ENCODE data around the gene SLC25A25. TPM values are rescaled to one million over a fixed set of nuclear protein-coding genes. Genes with fewer than 3 reads are reported as not detected.
A peak's percentile ranks its signal among the peaks of the same experiment; 100 is the strongest.

Gene SLC25A25
- total and polyA plus RNA-seq, 5 donors = 5.8 to 16.1 (median 6.7) TPM

DNA sequence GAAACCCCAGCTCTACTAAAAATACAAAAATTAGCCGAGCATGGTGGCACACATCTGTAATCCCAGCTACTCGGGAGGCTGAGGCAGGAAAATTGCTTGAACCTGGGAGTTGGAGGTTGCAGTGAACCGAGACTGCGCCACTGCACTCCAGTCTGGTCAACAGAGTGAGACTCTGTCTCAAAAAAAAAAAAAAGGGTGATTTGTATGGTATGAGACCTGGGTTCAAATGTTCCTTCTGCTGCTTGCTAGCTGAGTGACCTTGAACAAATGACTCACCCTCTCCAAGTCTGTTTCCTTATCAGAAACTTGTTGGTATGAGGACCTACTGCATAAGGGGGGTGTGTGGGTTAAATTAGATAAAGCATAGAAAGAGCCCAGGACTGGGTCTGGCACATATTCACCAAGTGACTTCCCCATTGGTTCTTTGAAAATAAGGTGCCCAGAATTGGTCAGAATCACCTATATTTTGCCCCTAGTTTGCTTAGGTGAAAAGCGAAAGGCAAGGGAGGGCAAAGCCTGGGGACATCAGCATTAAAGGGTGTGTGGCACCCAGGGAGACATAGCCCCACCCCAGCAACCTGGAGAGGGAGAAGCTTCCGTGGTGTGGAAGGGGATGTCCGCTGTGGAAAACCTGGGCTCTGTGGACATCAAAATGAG lies 9.9 kb downstream of the SLC25A25 start:
- Histone ChIP-seq H3K9me3 (ENCODE audit: control insufficient read depth, low read length) (no peaks in the 10 kb centered on the region), H3K4me3 (ENCODE audit: low read length) (no peak overlapping the region), H3K27ac (ENCODE audit: low read length) (no peak overlapping the region), H3K4me1 (ENCODE audit: control insufficient read depth, insufficient read depth, low read length) (peaks cover 5% of the 10 kb centered on the region), H3K27me3 (ENCODE audit: control insufficient read depth, insufficient read depth) (no peaks in the 10 kb centered on the region)
- DNase-seq = no peak
- no peak for ATAC-seq
- 93% methylated on average over 7 of the region's 7 CpGs for WGBS
- intact Hi-C loops (cut with DNase I) = no loop called here

DNA sequence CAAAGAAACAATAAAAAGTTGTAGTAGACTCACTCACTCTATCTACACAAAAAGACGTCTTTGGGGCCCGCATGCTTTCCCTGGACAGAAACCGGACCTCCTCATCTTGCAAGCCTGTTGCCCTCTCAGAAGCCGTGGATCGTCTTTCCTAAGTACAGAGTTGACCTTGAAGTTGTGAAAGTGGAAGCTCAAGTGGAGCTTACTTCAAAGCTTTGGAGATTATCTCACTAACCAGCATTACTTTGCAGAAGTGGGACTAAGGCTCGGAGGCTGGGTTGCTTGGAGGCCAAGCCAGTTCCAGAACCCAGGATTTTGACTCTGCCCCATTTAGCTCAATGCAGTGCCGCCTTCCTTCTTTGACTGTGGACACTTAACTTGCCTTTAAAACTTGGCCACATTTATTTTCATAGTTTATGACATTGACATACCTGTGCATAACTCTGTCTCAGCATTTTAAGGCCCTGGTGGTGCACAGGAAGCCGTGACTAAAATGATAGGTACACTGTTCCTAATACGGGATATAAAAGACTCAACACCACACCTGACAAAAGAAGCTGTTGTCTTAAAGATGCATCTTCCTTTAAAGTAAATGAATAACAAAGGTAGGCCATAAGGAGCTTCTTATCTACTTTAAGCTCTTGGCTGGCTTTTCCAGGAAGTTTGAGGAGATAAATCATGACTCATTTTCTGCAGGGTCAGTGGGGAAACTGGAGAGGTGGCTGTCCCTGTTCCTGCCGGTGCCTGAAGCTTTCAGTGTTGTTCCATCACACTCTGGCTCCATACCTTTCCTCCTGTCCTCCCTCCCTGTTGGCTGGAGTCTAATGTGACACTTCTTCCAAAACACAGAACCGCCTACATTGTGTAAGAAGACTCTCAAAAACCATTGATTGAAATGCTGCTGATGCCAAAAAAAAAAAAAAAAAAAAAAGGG lies 10.7 kb downstream of the SLC25A25 start:
- H3K27ac ChIP-seq (ENCODE audit: low read length) = no peak overlapping the region
- no peaks in the 10 kb centered on the region for H3K27me3 ChIP-seq (ENCODE audit: control insufficient read depth, insufficient read depth)
- 50% methylated on average over 11 of the region's 11 CpGs for WGBS
- ATAC-seq (peak; percentile 7 to 80), DNase-seq (no peak)
- peaks cover 7% of the 10 kb centered on the region for H3K4me1 ChIP-seq (ENCODE audit: control insufficient read depth, insufficient read depth, low read length)
- no peaks in the 10 kb centered on the region for H3K9me3 ChIP-seq (ENCODE audit: control insufficient read depth, low read length)
- H3K4me3 ChIP-seq (ENCODE audit: low read length) = no peak overlapping the region
- intact Hi-C loops (cut with DNase I) = no loop called here

DNA sequence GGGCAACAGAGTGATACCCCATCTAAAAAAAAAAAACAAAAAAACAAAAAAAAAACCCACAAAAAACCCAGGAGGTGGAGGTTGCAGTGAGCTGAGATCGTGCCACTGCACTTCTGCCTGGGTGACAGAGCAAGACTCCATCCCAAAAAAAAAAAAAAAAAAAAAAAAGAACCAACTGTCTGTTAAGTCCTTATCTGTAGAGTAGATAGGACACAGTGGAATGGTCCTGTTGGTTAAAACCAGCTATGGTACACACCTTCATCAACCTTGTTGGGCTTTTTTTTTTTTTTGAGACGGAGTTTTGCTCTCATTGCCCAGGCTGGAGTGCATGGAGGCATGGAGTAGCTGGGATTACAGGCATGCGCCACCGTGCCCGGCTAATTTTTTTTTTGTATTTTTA lies 12.2 kb downstream of the SLC25A25 start:
- DNase-seq (no peak), ATAC-seq (no peak)
- Histone ChIP-seq H3K9me3 (ENCODE audit: control insufficient read depth, low read length) (no peaks in the 10 kb centered on the region), H3K4me1 (ENCODE audit: control insufficient read depth, insufficient read depth, low read length) (peaks cover 6% of the 10 kb centered on the region), H3K27me3 (ENCODE audit: control insufficient read depth, insufficient read depth) (no peaks in the 10 kb centered on the region), H3K27ac (ENCODE audit: low read length) (no peak overlapping the region), H3K4me3 (ENCODE audit: low read length) (no peak overlapping the region)
- WGBS = 97% methylated on average over 5 of the region's 5 CpGs
- intact Hi-C loops (cut with DNase I) = no loop called here

DNA sequence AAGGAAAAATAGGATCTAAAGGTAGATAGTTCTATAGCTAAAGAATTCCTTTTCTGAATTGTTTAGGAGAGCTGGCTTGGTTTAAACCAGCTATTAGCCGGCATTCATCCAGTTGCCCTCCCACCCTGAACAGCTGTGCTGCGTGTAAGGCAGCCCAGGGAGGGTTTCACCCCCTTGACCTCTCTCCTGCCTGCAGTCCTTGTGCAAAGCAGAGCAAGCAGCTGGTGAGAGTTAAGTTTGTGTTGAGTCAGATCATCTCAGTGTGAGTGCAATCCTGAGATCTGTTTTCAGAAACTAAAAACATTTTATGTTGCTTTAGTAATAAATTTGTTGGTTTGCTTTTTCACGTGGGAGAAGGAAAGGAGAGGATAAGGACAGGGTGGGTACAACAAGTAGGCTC lies 13.0 kb downstream of the SLC25A25 start:
- Histone ChIP-seq H3K27ac (ENCODE audit: low read length) (no peak overlapping the region), H3K27me3 (ENCODE audit: control insufficient read depth, insufficient read depth) (no peaks in the 10 kb centered on the region), H3K4me3 (ENCODE audit: low read length) (no peak overlapping the region), H3K4me1 (ENCODE audit: control insufficient read depth, insufficient read depth, low read length) (peaks cover 6% of the 10 kb centered on the region), H3K9me3 (ENCODE audit: control insufficient read depth, low read length) (no peaks in the 10 kb centered on the region)
- 47% methylated on average over 3 of the region's 3 CpGs for WGBS
- intact Hi-C loops (cut with DNase I) = no loop called here
- ATAC-seq (peak; percentile 39 to 59), DNase-seq (peak in 2 of 3 donors; percentile 61 to 71)

- Histone ChIP-seq H3K27me3 (ENCODE audit: control insufficient read depth, insufficient read depth) (no peaks in the 10 kb centered on the region), H3K4me3 (ENCODE audit: low read length) (no peak overlapping the region), H3K27ac (ENCODE audit: low read length) (no peak overlapping the region), H3K4me1 (ENCODE audit: control insufficient read depth, insufficient read depth, low read length) (peaks cover 6% of the 10 kb centered on the region), H3K9me3 (ENCODE audit: control insufficient read depth, low read length) (no peaks in the 10 kb centered on the region)
- ATAC-seq (no peak), DNase-seq (no peak)
- intact Hi-C loops (cut with DNase I) = no loop called here
- 60% methylated on average over 7 of the region's 7 CpGs for WGBS
Observed at GRCh38 chr9:128082151-128082550, 14.1 kb downstream of the SLC25A25 start.

DNA sequence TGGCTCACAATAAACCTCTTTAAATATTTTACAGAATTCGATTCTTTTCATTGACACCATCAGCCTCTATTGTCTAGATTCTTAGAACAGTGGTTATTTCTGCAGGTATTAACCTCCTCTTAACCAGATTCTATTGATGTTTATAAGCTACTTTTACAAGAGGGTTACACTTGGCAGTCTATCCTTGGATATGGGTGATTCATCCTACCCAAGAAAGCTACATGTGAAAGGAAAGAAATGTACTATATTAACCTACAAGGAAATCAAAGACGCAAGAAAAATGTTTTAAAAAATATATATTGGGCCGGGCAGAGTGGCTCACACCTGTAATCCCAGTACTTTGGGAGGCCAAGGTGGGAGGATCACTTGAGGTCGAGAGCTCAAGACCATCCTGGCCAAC lies 16.7 kb downstream of the SLC25A25 start:
- ATAC-seq = no peak
- no peaks in the 10 kb centered on the region for H3K27me3 ChIP-seq (ENCODE audit: control insufficient read depth, insufficient read depth)
- H3K27ac ChIP-seq (ENCODE audit: low read length) = no peak overlapping the region
- no peak for DNase-seq
- H3K4me1 ChIP-seq (ENCODE audit: control insufficient read depth, insufficient read depth, low read length) = peaks cover 2% of the 10 kb centered on the region
- no peaks in the 10 kb centered on the region for H3K9me3 ChIP-seq (ENCODE audit: control insufficient read depth, low read length)
- H3K4me3 ChIP-seq (ENCODE audit: low read length) = no peak overlapping the region
- intact Hi-C loops (cut with DNase I) = no loop called here
- WGBS = 93% methylated on average over 4 of the region's 4 CpGs

- 93% methylated on average over 4 of the region's 4 CpGs for WGBS
- ATAC-seq = no peak
- Histone ChIP-seq H3K4me1 (ENCODE audit: control insufficient read depth, insufficient read depth, low read length) (peaks cover 3% of the 10 kb centered on the region), H3K4me3 (ENCODE audit: low read length) (no peak overlapping the region), H3K27ac (ENCODE audit: low read length) (no peak overlapping the region), H3K9me3 (ENCODE audit: control insufficient read depth, low read length) (no peaks in the 10 kb centered on the region), H3K27me3 (ENCODE audit: control insufficient read depth, insufficient read depth) (no peaks in the 10 kb centered on the region)
- DNase-seq = no peak
- intact Hi-C loops (cut with DNase I) = no loop called here
Observed at GRCh38 chr9:128085943-128086342, 17.9 kb downstream of the SLC25A25 start.

- peaks cover 9% of the 10 kb centered on the region for H3K4me1 ChIP-seq (ENCODE audit: control insufficient read depth, insufficient read depth, low read length)
- H3K27me3 ChIP-seq (ENCODE audit: control insufficient read depth, insufficient read depth) = no peaks in the 10 kb centered on the region
- ATAC-seq = no peak
- no peaks in the 10 kb centered on the region for H3K9me3 ChIP-seq (ENCODE audit: control insufficient read depth, low read length)
- WGBS = 72% methylated on average over 10 of the region's 10 CpGs
- no peak overlapping the region for H3K27ac ChIP-seq (ENCODE audit: low read length)
- no peak for DNase-seq
- intact Hi-C loops (cut with DNase I) = no loop called here
- no peak overlapping the region for H3K4me3 ChIP-seq (ENCODE audit: low read length)
Observed at GRCh38 chr9:128087262-128087661, 19.2 kb downstream of the SLC25A25 start.

DNA sequence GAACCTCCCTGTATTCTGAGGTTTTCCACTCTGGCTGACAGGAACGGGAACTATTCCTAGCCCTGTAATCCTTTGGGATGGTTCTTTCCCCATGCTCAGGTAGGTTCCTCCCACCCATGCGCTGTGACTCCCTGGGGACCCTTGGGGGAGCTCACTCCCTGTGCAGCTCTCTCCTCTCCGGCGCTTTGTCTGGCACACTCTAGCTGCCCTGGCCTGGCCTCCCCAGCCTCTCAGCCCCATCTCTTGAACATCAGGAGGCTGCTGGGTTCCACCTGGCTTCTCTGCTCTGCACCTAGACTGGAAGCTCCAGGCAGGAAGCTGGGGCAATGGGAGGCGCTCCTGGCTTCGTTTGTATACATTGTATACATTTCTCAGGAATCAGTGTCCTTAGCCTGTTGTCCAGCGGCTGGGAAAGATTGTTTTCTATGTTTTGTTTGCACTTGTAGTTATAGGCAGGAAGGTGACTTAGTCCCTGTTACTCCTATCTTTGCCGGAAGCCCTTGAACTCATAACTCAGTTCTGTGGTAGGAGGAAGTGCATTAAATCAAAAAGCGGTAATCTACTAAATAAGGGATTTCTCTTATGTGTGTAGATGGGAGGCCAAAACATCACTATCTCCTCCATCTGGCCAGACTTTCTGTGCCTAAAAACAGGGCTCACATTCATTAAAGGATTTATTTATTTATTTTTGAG lies 20.4 kb downstream of the SLC25A25 start:
- WGBS = 72% methylated on average over 9 of the region's 9 CpGs
- ATAC-seq (no peak), DNase-seq (peak in 1 of 3 donors; percentile 28)
- intact Hi-C loops (cut with DNase I) = no loop called here
- H3K4me3 ChIP-seq (ENCODE audit: low read length) = no peak overlapping the region
- peaks cover 10% of the 10 kb centered on the region for H3K4me1 ChIP-seq (ENCODE audit: control insufficient read depth, insufficient read depth, low read length)
- no peaks in the 10 kb centered on the region for H3K9me3 ChIP-seq (ENCODE audit: control insufficient read depth, low read length)
- no peaks in the 10 kb centered on the region for H3K27me3 ChIP-seq (ENCODE audit: control insufficient read depth, insufficient read depth)
- H3K27ac ChIP-seq (ENCODE audit: low read length) = no peak overlapping the region

DNA sequence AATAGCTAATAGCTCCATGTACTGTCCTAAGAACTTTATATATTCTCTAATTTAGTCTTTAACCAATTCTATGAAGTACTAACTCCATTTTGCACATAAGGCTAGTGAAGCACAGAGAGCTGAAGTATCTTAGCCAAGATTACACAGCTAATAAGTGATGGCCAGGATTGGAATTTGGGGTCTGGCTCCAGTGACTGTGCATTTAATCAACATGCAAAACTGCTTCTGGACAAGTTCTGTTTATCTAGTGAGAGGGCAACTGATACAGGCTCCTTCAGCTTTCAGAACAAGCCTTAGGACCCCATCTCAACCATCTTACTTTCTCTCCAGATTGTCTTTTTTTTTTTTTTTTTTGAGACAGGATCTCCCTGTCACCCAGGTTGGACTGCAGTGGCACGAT lies 21.3 kb downstream of the SLC25A25 start:
- Histone ChIP-seq H3K27ac (ENCODE audit: low read length) (no peak overlapping the region), H3K4me1 (ENCODE audit: control insufficient read depth, insufficient read depth, low read length) (peaks cover 10% of the 10 kb centered on the region), H3K9me3 (ENCODE audit: control insufficient read depth, low read length) (no peaks in the 10 kb centered on the region), H3K4me3 (ENCODE audit: low read length) (no peak overlapping the region), H3K27me3 (ENCODE audit: control insufficient read depth, insufficient read depth) (no peaks in the 10 kb centered on the region)
- WGBS = 89% methylated on average over 1 of the region's 1 CpG
- intact Hi-C loops (cut with DNase I) = no loop called here
- ATAC-seq (no peak), DNase-seq (no peak)

DNA sequence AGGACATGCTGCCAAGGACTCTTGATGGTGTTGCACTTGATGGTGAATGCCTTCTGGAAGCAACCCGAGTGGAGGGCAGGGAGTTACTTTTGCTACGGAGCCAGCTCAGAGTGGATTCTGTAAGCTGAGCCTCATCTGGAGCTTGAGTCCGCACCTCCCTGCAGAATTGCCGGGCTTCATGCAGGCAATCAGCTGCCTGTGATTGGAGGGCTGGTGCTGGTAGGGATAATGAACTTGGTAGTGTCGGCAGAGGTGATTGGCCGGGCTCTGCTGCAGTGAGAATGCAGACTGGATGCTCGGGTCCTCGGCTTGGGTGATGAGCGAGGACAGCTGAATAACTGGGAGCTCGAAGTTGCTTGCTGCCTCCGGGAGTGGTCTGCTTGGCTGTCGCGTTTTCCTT lies 23.1 kb downstream of the SLC25A25 start:
- WGBS = 22% methylated on average over 13 of the region's 13 CpGs
- H3K4me1 ChIP-seq (ENCODE audit: control insufficient read depth, insufficient read depth, low read length) = peaks cover 17% of the 10 kb centered on the region
- H3K27ac ChIP-seq (ENCODE audit: low read length) = peak overlapping the region; percentile 36
- intact Hi-C loops (cut with DNase I) = no loop called here
- H3K9me3 ChIP-seq (ENCODE audit: control insufficient read depth, low read length) = no peaks in the 10 kb centered on the region
- DNase-seq = peak; percentile 73 to 91 (median 87)
- ATAC-seq = peak in 1 of 2 donors; percentile 56
- H3K4me3 ChIP-seq (ENCODE audit: low read length) = no peak overlapping the region
- no peaks in the 10 kb centered on the region for H3K27me3 ChIP-seq (ENCODE audit: control insufficient read depth, insufficient read depth)
